Neuronal stem cell (in vitro differentiated cells): ENCODE measurements around the gene RBMXL3.
"Not testable (repeated sequence)": the region's sequence is repeated elsewhere in the genome, so short reads cannot be mapped to it uniquely, and the experiment has no call there.

Experiments used
- DNase-seq: peaks from one replicate; pipeline ENCODE4 v3.0.0-alpha.2; 2013; ENCODE audit warnings: low spot score
- H2AFZ ChIP-seq: one replicate; pipeline ENCODE4 v1.6.1; 2013; ENCODE audit warnings: mild to moderate bottlenecking, low read length, inconsistent platforms
- H2AK5ac ChIP-seq: 2 replicates; pipeline ENCODE4 v1.6.1; 2013; ENCODE audit warnings: low read depth, mild to moderate bottlenecking, inconsistent platforms, low read length, moderate library complexity, mixed read lengths
- H2BK120ac ChIP-seq: 2 replicates; pipeline ENCODE4 v1.6.1; 2013; ENCODE audit warnings: low read depth, mild to moderate bottlenecking, inconsistent platforms, low read length, moderate library complexity, mixed read lengths
- H2BK12ac ChIP-seq: one replicate; pipeline ENCODE4 v1.6.1; 2013; ENCODE audit warnings: low read length, inconsistent platforms
- H2BK15ac ChIP-seq: 2 replicates; pipeline ENCODE4 v1.6.1; 2013; ENCODE audit warnings: mild to moderate bottlenecking, low read length, inconsistent platforms, mixed read lengths
- H2BK5ac ChIP-seq: one replicate; pipeline ENCODE4 v1.6.1; 2013; ENCODE audit warnings: inconsistent platforms, mild to moderate bottlenecking, low read length, moderate library complexity
- H3K14ac ChIP-seq: one replicate; pipeline ENCODE4 v1.6.1; 2013; ENCODE audit warnings: low read length, inconsistent platforms
- H3K18ac ChIP-seq: 2 replicates; pipeline ENCODE4 v1.6.1; 2013; ENCODE audit warnings: low read length, inconsistent platforms
- H3K23ac ChIP-seq: 2 replicates; pipeline ENCODE4 v1.6.1; 2013; ENCODE audit warnings: low read depth, mild to moderate bottlenecking, mixed read lengths, low read length, inconsistent platforms; ENCODE audit not compliant: poor library complexity
- H3K27ac ChIP-seq: replicated peaks from 3 replicates; pipeline ENCODE4 v1.5.1; 2013; ENCODE audit warnings: low read length, inconsistent platforms
- H3K27me3 ChIP-seq, 3 experiments: 2 replicates each; pipeline ENCODE4 v1.6.1; 2013; ENCODE audit warnings: low read length in 3 of 3, mild to moderate bottlenecking in 2 of 3, inconsistent platforms in 1 of 3, low read depth in 1 of 3, mixed read lengths in 1 of 3, moderate library complexity in 1 of 3; ENCODE audit not compliant: control insufficient read depth in 3 of 3, insufficient read depth in 3 of 3
- H3K36me3 ChIP-seq, 2 donors: replicated peaks in 1 of 2; 2 replicates each; pipeline ENCODE4 v1.6.1; 2013; ENCODE audit warnings: low read length in 2 of 2; ENCODE audit not compliant: control insufficient read depth in 2 of 2, insufficient read depth in 2 of 2
- H3K4ac ChIP-seq: 2 replicates; pipeline ENCODE4 v1.6.1; 2013; ENCODE audit warnings: inconsistent platforms, mild to moderate bottlenecking, low read length, moderate library complexity
- H3K4me1 ChIP-seq, 2 donors: 1 replicate in 1 of 2; 2 replicates in 1 of 2; pipeline ENCODE4 v1.6.1; 2013; ENCODE audit warnings: low read length in 2 of 2, low read depth in 1 of 2; ENCODE audit not compliant: control insufficient read depth in 2 of 2, insufficient read depth in 1 of 2
- H3K4me2 ChIP-seq: one replicate; pipeline ENCODE4 v1.6.1; 2013; ENCODE audit warnings: mild to moderate bottlenecking, low read length, inconsistent platforms; ENCODE audit not compliant: insufficient read depth, poor library complexity, severe bottlenecking
- H3K4me3 ChIP-seq, 2 donors: 2 replicates each; pipeline ENCODE4 v1.5.1; 2013; ENCODE audit warnings: low read length in 2 of 2, mild to moderate bottlenecking in 2 of 2, inconsistent platforms in 1 of 2, moderate library complexity in 1 of 2
- H3K79me1 ChIP-seq: one replicate; pipeline ENCODE4 v1.6.1; 2013; ENCODE audit warnings: low read depth, mild to moderate bottlenecking, inconsistent platforms, low read length, moderate library complexity
- H3K9ac ChIP-seq: one replicate; pipeline ENCODE4 v1.6.1; 2013; ENCODE audit warnings: mild to moderate bottlenecking, low read depth, low read length, inconsistent platforms; ENCODE audit not compliant: poor library complexity
- H3K9me3 ChIP-seq, 2 donors: replicated peaks in 1 of 2; 2 replicates each; pipeline versions ENCODE3 to v1.6.1; 2013; ENCODE audit warnings: low read length in 2 of 2, mild to moderate bottlenecking in 2 of 2, inconsistent platforms in 1 of 2, low read depth in 1 of 2, mixed read lengths in 1 of 2, moderate library complexity in 1 of 2; ENCODE audit not compliant: control insufficient read depth in 2 of 2, insufficient read depth in 1 of 2
- H4K8ac ChIP-seq: one replicate; pipeline ENCODE4 v1.6.1; 2013; ENCODE audit warnings: low read depth, mild to moderate bottlenecking, inconsistent platforms, low read length, moderate library complexity
- H4K91ac ChIP-seq: one replicate; pipeline ENCODE4 v1.6.1; 2013; ENCODE audit warnings: low read length, low read depth, mild to moderate bottlenecking, inconsistent platforms; ENCODE audit not compliant: poor library complexity
- WGBS, 2 donors: extraction: QIAGEN DNeasy Blood & Tissue Kit; methylation state at CpG; one replicate each; pipeline ENCODE4 v1.1.7; 2013; ENCODE audit warnings: missing lambda C conversion rate in 2 of 2, mixed read lengths in 1 of 2; ENCODE audit not compliant: insufficient read length in 2 of 2, insufficient replicate concordance in 1 of 2; ENCODE audit errors: extremely low coverage in 2 of 2; 5-methylcytosine and 5-hydroxymethylcytosine counted together

The RBMXL3 gene

DNA sequence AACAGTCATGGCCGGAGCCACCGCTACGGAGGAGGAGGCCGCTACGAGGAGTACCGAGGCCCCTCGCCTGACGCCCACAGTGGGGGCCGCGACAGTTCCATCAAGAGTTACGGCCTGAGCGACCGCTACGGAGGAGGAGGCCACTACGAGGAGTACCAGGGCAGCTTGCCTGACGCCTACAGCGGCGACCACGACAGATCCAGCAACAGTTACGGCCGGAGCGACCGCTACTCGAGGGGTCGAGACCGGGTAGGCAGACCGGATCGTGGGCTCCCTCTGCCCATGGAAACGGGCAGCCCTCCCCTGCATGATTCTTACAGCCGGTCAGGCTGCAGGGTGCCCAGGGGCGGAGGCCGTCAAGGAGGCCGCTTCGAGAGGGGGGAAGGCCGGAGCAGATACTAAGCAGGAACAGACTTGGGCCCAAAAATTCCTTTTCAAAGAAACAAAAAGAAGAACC is 3.1 kb downstream of the RBMXL3 start:
- Histone ChIP-seq H3K27ac (no peak overlapping the region), H3K14ac (no peak overlapping the region), H4K91ac (no peak overlapping the region), H3K4me3 (no peak overlapping the region), H3K9ac (no peak overlapping the region), H3K18ac (no peak overlapping the region), H3K9me3 (no peaks in the 10 kb centered on the region), H2BK120ac (no peak overlapping the region), H2BK5ac (no peak overlapping the region), H3K4ac (no peak overlapping the region), H3K79me1 (peaks cover 18% of the 10 kb centered on the region), H3K4me1 (peaks cover 0 to 2% of the 10 kb centered on the region in 2 donors), H3K23ac (no peak overlapping the region), H3K4me2 (no peak overlapping the region), H2AFZ (no peak overlapping the region), H2BK12ac (no peak overlapping the region), H3K27me3 (no peaks in the 10 kb centered on the region), H2AK5ac (no peak overlapping the region), H4K8ac (no peak overlapping the region), H3K36me3 (no peaks in the 10 kb centered on the region), H2BK15ac (no peak overlapping the region)
- no CpG with 5 or more reads among the region's 35 CpGs for WGBS, 2 donors
- DNase-seq: no peak

DNA sequence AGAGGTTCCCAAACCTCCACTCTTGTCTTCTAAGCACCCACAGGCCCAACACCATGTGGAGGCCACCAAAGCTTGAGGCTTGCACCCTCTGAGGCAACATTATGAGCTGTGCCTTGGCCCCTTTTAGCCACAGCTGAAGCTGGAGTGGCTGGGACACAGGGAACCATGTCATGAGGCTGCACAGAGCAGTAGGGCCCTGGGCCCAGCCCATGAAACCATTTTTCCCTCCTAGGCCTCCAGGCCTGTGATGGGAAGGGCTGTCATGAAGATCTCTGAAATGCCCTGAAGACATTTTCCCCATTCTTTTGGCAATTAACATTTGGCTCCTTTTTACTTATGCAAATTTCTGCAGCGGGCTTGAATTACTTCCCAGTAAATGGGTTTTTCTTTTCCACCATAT is 14.8 kb downstream of the RBMXL3 start:
- H3K4me1 ChIP-seq: no peaks in the 10 kb centered on the region
- H3K14ac ChIP-seq: no peak overlapping the region
- H2AK5ac ChIP-seq: no peak overlapping the region
- no peak overlapping the region for H3K4me2 ChIP-seq
- H3K27me3 ChIP-seq: no peaks in the 10 kb centered on the region
- H2BK12ac ChIP-seq: no peak overlapping the region
- H3K4ac ChIP-seq: no peak overlapping the region
- no peak overlapping the region for H3K23ac ChIP-seq
- H4K8ac ChIP-seq: no peak overlapping the region
- H2BK120ac ChIP-seq: no peak overlapping the region
- no peaks in the 10 kb centered on the region for H3K36me3 ChIP-seq
- no peak overlapping the region for H2AFZ ChIP-seq
- WGBS, 2 donors: no CpG with 5 or more reads among the region's 1 CpG
- no peak overlapping the region for H3K18ac ChIP-seq
- no peak overlapping the region for H3K4me3 ChIP-seq
- no peak overlapping the region for H3K27ac ChIP-seq
- H4K91ac ChIP-seq: no peak overlapping the region
- no peak for DNase-seq
- peaks cover 5% of the 10 kb centered on the region for H3K79me1 ChIP-seq
- H3K9me3 ChIP-seq: peaks cover 0 to 3% of the 10 kb centered on the region in 2 donors
- no peak overlapping the region for H2BK15ac ChIP-seq
- H2BK5ac ChIP-seq: no peak overlapping the region
- no peak overlapping the region for H3K9ac ChIP-seq

DNA sequence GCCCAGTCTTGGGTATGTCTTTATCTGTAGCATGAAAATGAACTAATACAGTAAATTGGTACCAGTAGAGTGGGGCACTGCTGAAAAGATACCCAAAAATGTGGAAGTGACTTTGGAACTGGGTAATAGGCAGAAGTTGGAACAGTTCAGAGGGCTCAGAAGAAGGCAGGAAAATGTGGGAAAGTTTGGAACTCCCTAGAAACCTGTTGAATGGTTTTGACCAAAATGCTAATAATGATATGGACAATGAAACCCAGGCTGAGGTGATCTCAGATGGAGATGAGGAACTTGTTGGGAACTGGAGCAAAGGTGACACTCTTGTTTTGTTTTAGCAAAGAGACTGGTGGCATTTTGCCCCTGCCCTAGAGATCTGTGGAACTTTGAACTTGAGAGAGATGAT is 20.3 kb downstream of the RBMXL3 start:
- H3K36me3 ChIP-seq, H2AFZ ChIP-seq, DNase-seq, H4K8ac ChIP-seq, H3K9ac ChIP-seq, H3K27me3 ChIP-seq, H2AK5ac ChIP-seq, H2BK120ac ChIP-seq, H3K23ac ChIP-seq, H3K18ac ChIP-seq, H3K27ac ChIP-seq, H3K14ac ChIP-seq, H3K4ac ChIP-seq, H3K79me1 ChIP-seq, H4K91ac ChIP-seq, H2BK12ac ChIP-seq, H3K4me3 ChIP-seq, H2BK5ac ChIP-seq, H3K4me2 ChIP-seq, H3K4me1 ChIP-seq, H2BK15ac ChIP-seq, H3K9me3 ChIP-seq: not testable (repeated sequence)

DNA sequence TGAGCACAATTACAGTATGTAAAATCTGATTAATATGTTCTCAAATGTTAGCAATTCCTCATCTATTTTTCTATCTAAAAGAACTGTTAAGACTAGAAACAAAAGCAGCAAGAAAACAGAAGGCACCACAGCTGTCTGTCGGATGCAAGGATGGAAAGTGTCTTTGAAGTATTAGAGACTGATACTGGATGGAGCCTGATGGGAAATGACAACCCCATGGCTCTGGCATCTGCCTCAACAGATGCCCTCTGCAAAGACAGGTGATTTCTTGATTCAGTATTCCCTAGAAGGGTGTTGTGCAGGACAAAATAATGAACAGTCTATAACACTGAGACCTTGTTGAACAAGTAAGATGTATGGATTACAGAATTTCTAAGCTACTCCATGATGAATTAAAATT is 24.9 kb downstream of the RBMXL3 start:
- WGBS, 2 donors: no CpG with 5 or more reads among the region's 1 CpG
- Histone ChIP-seq H3K14ac (no peak overlapping the region), H3K27me3 (no peaks in the 10 kb centered on the region), H3K27ac (no peak overlapping the region), H3K18ac (no peak overlapping the region), H2BK15ac (no peak overlapping the region), H3K36me3 (no peaks in the 10 kb centered on the region), H3K9me3 (no peaks in the 10 kb centered on the region), H3K4ac (no peak overlapping the region), H4K91ac (no peak overlapping the region), H2BK5ac (no peak overlapping the region), H2BK12ac (no peak overlapping the region), H3K4me2 (no peak overlapping the region), H3K4me3 (no peak overlapping the region), H2AFZ (no peak overlapping the region), H3K9ac (no peak overlapping the region), H2AK5ac (no peak overlapping the region), H3K79me1 (no peaks in the 10 kb centered on the region), H3K4me1 (no peaks in the 10 kb centered on the region), H4K8ac (no peak overlapping the region), H2BK120ac (no peak overlapping the region), H3K23ac (no peak overlapping the region)
- DNase-seq: no peak
